Naive B cell (primary cell): ENCODE results near the gene SART3. TPM values are rescaled to one million over a fixed set of nuclear protein-coding genes. Genes with fewer than 3 reads are reported as not detected.

Experiments
- ATAC-seq, 2 donors: fragments of 150-1000 bp; cut with Tn5 transposase; 2 replicates each; pipeline ENCODE4 v1.10.0; 2021; ENCODE audit warnings: low read depth in 2 of 2, mild to moderate bottlenecking in 2 of 2, moderate library complexity in 2 of 2
- DNase-seq: peaks from one replicate; pipeline ENCODE4 v3.0.0; 2022
- H3K27ac Mint-ChIP-seq, 6 donors: one replicate each; pipeline ENCODE4 v1.8.0; 2020 to 2022; ENCODE audit warnings: mild to moderate bottlenecking in 6 of 6, mixed read lengths in 6 of 6, moderate library complexity in 5 of 6, inconsistent platforms in 2 of 6
- H3K27me3 Mint-ChIP-seq, 3 donors: one replicate each; pipeline ENCODE4 v1.8.0; 2021 to 2022; ENCODE audit warnings: mixed read lengths in 3 of 3, mild to moderate bottlenecking in 1 of 3
- H3K36me3 Mint-ChIP-seq, 2 donors: one replicate each; pipeline ENCODE4 v1.8.0; 2020 to 2022; ENCODE audit warnings: mixed read lengths in 2 of 2, inconsistent platforms in 1 of 2, mild to moderate bottlenecking in 1 of 2
- H3K4me1 Mint-ChIP-seq, 3 donors: one replicate each; pipeline ENCODE4 v1.8.0; 2020 to 2022; ENCODE audit warnings: mixed read lengths in 3 of 3, inconsistent platforms in 1 of 3, mild to moderate bottlenecking in 1 of 3, moderate library complexity in 1 of 3
- H3K4me3 Mint-ChIP-seq, 8 donors: one replicate each; pipeline ENCODE4 v1.8.0; 2020 to 2022; ENCODE audit warnings: mild to moderate bottlenecking in 8 of 8, mixed read lengths in 8 of 8, moderate library complexity in 8 of 8, inconsistent platforms in 2 of 8
- H3K9me3 Mint-ChIP-seq, 7 donors: one replicate each; pipeline ENCODE4 v1.8.0; 2020 to 2022; ENCODE audit warnings: mixed read lengths in 7 of 7, mild to moderate bottlenecking in 5 of 7, inconsistent platforms in 2 of 7, moderate library complexity in 1 of 7
- polyA plus RNA-seq, 6 donors: library from polyadenylated mRNA; unstranded; fragments of 300-500 nt; fragmentation: Illumina TruSeq; gene quantifications; one replicate each; pipeline ENCODE4 v1.2.3, GENCODE V29; 2021; ENCODE audit warnings: low read depth in 6 of 6

SART3 gene
- polyA plus RNA-seq, 6 donors from 2014 or later = 24.7 to 57.9 (median 36.4) TPM

- no peaks in the 10 kb centered on the region for H3K9me3 Mint-ChIP-seq
- peaks cover 0 to 8% (median 3%) of the 10 kb centered on the region in 3 donors for H3K4me1 Mint-ChIP-seq
- DNase-seq (no peak), ATAC-seq (no peak)
- H3K4me3 Mint-ChIP-seq = no peak overlapping the region
- H3K27me3 Mint-ChIP-seq = no peaks in the 10 kb centered on the region
- peak overlapping the region in 1 of 6 donors; percentile 47 for H3K27ac Mint-ChIP-seq
- H3K36me3 Mint-ChIP-seq = peaks cover 8 to 9% of the 10 kb centered on the region in 2 donors
Measured at GRCh38 chr12:108530161-108530560, 30.8 kb downstream of the SART3 start.

GRCh38 chr12:108527166-108527496 is 33.8 kb downstream of the SART3 start:
- peak overlapping the region in 1 of 6 donors; percentile 23 for H3K27ac Mint-ChIP-seq
- H3K9me3 Mint-ChIP-seq = no peaks in the 10 kb centered on the region
- no peaks in the 10 kb centered on the region for H3K27me3 Mint-ChIP-seq
- no peak for ATAC-seq
- H3K4me1 Mint-ChIP-seq = peaks cover 0 to 8% (median 3%) of the 10 kb centered on the region in 3 donors
- H3K4me3 Mint-ChIP-seq = peak overlapping the region in 1 of 8 donors; percentile 71
- DNase-seq = no peak
- H3K36me3 Mint-ChIP-seq = peaks cover 8 to 11% of the 10 kb centered on the region in 2 donors

- Mint-ChIP-seq H3K27me3 (no peaks in the 10 kb centered on the region), H3K4me3 (peak overlapping the region in 1 of 8 donors; percentile 71), H3K9me3 (no peaks in the 10 kb centered on the region), H3K4me1 (peaks cover 0 to 8% (median 3%) of the 10 kb centered on the region in 3 donors), H3K36me3 (peaks cover 8 to 16% of the 10 kb centered on the region in 2 donors), H3K27ac (peak overlapping the region in 3 of 6 donors; percentile 23 to 60 (median 56))
- ATAC-seq (no peak), DNase-seq (no peak)
Measured at GRCh38 chr12:108526482-108527165, 34.3 kb downstream of the SART3 start.

GRCh38 chr12:108525681-108526080 is 35.3 kb downstream of the SART3 start:
- Mint-ChIP-seq H3K27ac (peak overlapping the region in 3 of 6 donors; percentile 35 to 82 (median 37)), H3K4me1 (peaks cover 0 to 8% (median 3%) of the 10 kb centered on the region in 3 donors), H3K4me3 (no peak overlapping the region), H3K27me3 (no peaks in the 10 kb centered on the region), H3K9me3 (no peaks in the 10 kb centered on the region), H3K36me3 (peaks cover 8 to 16% of the 10 kb centered on the region in 2 donors)
- ATAC-seq (no peak), DNase-seq (no peak)

GRCh38 chr12:108523365-108523764 is 37.6 kb downstream of the SART3 start:
- Mint-ChIP-seq H3K4me1 (peaks cover 0 to 8% (median 3%) of the 10 kb centered on the region in 3 donors), H3K27ac (no peak overlapping the region), H3K9me3 (no peaks in the 10 kb centered on the region), H3K36me3 (peaks cover 0 to 13% of the 10 kb centered on the region in 2 donors), H3K4me3 (no peak overlapping the region), H3K27me3 (no peaks in the 10 kb centered on the region)
- DNase-seq = no peak
- no peak for ATAC-seq

- peaks cover 0 to 14% of the 10 kb centered on the region in 2 donors for H3K36me3 Mint-ChIP-seq
- DNase-seq = no peak
- no peaks in the 10 kb centered on the region for H3K27me3 Mint-ChIP-seq
- H3K9me3 Mint-ChIP-seq = no peaks in the 10 kb centered on the region
- peak overlapping the region in 2 of 6 donors; percentile 28 to 75 for H3K27ac Mint-ChIP-seq
- H3K4me1 Mint-ChIP-seq = peaks cover 11 to 20% (median 15%) of the 10 kb centered on the region in 3 donors
- no peak for ATAC-seq
- H3K4me3 Mint-ChIP-seq = peak overlapping the region in 1 of 8 donors; percentile 41
Measured at GRCh38 chr12:108519558-108519957, 41.4 kb downstream of the SART3 start.

- H3K27ac Mint-ChIP-seq = peak overlapping the region in 2 of 6 donors; percentile 59 to 75
- no peak for ATAC-seq
- peak overlapping the region in 1 of 8 donors; percentile 71 for H3K4me3 Mint-ChIP-seq
- no peak for DNase-seq
- no peaks in the 10 kb centered on the region for H3K27me3 Mint-ChIP-seq
- H3K36me3 Mint-ChIP-seq = peaks cover 0 to 14% of the 10 kb centered on the region in 2 donors
- peaks cover 15 to 21% (median 20%) of the 10 kb centered on the region in 3 donors for H3K4me1 Mint-ChIP-seq
- no peaks in the 10 kb centered on the region for H3K9me3 Mint-ChIP-seq
Measured at GRCh38 chr12:108518716-108519496, 42.1 kb downstream of the SART3 start.

- Mint-ChIP-seq H3K27me3 (no peaks in the 10 kb centered on the region), H3K4me3 (peak overlapping the region in 1 of 8 donors; percentile 71), H3K36me3 (peaks cover 0 to 14% of the 10 kb centered on the region in 2 donors), H3K4me1 (peaks cover 17 to 24% (median 20%) of the 10 kb centered on the region in 3 donors), H3K27ac (peak overlapping the region in 2 of 6 donors; percentile 47 to 59), H3K9me3 (no peaks in the 10 kb centered on the region)
- ATAC-seq (no peak), DNase-seq (no peak)
Measured at GRCh38 chr12:108518101-108518715, 42.8 kb downstream of the SART3 start.

- H3K9me3 Mint-ChIP-seq = no peaks in the 10 kb centered on the region
- peak overlapping the region in 5 of 8 donors; percentile 30 to 97 (median 84) for H3K4me3 Mint-ChIP-seq
- ATAC-seq = no peak
- H3K36me3 Mint-ChIP-seq = peaks cover 0 to 13% of the 10 kb centered on the region in 2 donors
- H3K27me3 Mint-ChIP-seq = no peaks in the 10 kb centered on the region
- peak overlapping the region in 3 of 6 donors; percentile 7 to 94 (median 67) for H3K27ac Mint-ChIP-seq
- DNase-seq = no peak
- H3K4me1 Mint-ChIP-seq = peaks cover 17 to 24% (median 20%) of the 10 kb centered on the region in 3 donors
Measured at GRCh38 chr12:108517288-108518100, 43.5 kb downstream of the SART3 start.

GRCh38 chr12:108516511-108517275 is 44.3 kb downstream of the SART3 start:
- no peaks in the 10 kb centered on the region for H3K27me3 Mint-ChIP-seq
- peaks cover 0 to 5% of the 10 kb centered on the region in 2 donors for H3K36me3 Mint-ChIP-seq
- no peak for DNase-seq
- no peak for ATAC-seq
- peaks cover 25 to 30% (median 25%) of the 10 kb centered on the region in 3 donors for H3K4me1 Mint-ChIP-seq
- peak overlapping the region; percentile 41 to 98 (median 96) for H3K4me3 Mint-ChIP-seq
- H3K9me3 Mint-ChIP-seq = no peaks in the 10 kb centered on the region
- peak overlapping the region in 4 of 6 donors; percentile 27 to 94 (median 66) for H3K27ac Mint-ChIP-seq

GRCh38 chr12:108515916-108516315 is 45.1 kb downstream of the SART3 start:
- DNase-seq (no peak), ATAC-seq (no peak)
- Mint-ChIP-seq H3K4me1 (peaks cover 30 to 33% (median 30%) of the 10 kb centered on the region in 3 donors), H3K4me3 (peak overlapping the region; percentile 90 to 98 (median 96)), H3K36me3 (peaks cover 0 to 4% of the 10 kb centered on the region in 2 donors), H3K27ac (peak overlapping the region; percentile 27 to 94 (median 74)), H3K27me3 (no peaks in the 10 kb centered on the region), H3K9me3 (no peaks in the 10 kb centered on the region)
